ENCODE results near the gene LINC00237.

Gene LINC00237

DNA sequence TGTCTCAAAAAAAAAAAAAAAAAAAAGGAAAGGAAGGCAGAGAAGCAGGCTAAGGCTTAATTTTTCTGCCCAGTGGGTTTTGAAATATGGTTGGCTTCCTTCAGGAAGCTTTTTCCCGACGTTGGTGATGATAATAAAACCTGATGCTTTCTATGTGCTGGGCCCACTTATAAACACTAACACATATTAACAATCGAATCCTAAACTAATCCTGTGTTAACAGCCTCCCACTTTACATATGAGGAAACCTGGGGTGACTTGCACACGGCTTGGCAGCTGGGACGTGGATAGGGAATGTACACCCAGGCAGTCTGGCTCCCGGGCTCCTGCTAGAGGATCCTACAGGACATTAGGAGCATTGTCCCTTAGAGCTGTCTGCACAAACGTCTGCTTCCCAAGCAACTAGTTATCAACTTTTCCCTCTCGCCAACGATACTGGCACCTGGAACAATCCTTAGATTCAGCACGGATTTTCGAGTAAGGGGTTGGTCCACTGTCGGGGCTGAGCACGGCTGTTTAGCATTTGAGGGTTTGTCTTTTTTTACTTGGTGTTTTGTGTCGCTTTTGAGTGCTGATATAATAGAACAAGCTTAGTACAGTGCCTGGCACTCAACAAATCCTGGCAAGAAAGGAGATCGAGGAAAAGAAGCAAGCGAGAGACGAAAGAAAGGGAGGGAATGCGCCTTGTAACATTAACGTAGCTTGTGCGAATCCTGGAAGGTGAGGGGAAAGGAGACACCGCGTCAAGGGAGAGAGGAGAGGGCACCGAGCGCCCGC is 19.1 kb upstream of the LINC00237 start:
- no peak for DNase-seq (ENCODE audit: low read depth)

DNA sequence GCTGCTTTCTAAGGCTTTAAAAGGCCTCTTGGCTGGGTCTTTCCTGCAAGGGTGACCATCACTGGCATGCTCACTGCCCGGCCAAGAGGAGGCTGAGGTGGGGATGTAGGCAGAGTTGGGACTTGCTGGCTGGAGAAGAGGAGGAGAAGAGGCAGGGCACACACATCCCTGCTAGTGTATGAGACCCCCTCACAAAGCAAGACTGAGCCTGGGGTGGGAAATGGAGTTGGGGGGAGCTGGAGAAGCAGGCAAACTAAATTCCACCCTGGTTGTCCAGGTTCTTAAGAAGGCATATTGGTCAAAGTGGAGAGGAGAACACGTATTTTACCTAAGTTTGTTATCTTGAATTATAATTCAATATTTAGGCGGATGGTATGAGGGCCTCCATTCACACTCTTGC is 18.0 kb upstream of the LINC00237 start:
- no peak for DNase-seq (ENCODE audit: low read depth)

DNA sequence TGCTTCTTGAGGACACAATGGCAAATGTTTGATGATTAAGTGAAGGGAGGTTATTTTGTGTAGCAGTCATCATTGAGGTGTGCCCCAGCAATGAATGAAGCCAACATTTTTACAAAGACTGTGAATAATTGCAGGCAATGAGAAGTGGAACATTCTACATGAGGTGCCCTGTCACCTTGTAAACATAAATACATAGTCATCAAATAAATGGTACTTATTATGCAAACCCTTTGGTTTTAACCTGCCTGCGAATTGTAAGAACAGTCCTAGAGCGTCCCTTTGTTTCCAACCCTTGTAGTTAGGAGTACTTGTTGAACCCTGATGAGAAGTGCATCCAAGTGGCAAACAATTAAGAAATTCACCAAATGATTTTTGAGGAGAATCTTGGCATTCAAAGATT is 12.6 kb upstream of the LINC00237 start:
- no peak for DNase-seq (ENCODE audit: low read depth)

- no peak for DNase-seq (ENCODE audit: low read depth)
Measured at GRCh38 chr20:21118138-21118537, 12.0 kb upstream of the LINC00237 start.

DNA sequence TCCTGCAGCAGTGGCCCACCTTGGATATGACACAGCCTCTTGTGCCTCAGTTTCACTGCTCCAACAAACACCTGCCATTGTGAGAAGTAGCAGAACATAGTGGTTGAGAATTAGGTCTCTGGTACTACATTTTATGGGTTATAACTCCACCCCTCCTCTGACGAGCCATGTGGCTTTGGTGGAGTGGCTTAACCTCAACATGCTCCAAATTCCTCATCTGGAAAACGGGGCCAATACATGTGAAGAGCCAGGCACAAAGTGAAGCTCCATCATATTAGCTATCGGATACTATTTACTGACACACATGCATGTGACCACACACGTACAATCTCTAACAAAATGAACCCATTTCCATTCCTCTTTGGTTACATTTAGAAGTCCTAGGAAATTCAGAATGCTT is 11.4 kb upstream of the LINC00237 start:
- DNase-seq (ENCODE audit: low read depth) = no peak

DNA sequence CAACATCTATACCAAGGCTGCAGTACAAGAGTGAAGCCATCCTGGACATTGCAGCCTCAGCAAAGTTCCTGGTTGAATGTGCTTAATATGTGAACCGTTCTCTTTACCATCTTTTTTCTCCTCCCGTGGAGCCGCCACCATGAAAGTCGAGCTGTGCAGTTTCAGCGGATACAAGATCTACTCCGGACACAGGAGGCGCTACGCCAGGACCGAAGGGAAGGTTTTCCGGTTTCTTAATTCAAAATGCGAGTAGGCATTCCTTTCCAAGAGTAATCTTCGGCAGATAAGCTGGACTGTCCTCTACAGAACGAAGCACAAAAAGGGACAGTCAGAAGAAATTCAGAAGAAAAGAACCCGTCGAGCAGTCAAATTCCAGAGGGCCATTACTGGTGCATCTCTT is 8.4 kb upstream of the LINC00237 start:
- no peak for DNase-seq (ENCODE audit: low read depth)

DNA sequence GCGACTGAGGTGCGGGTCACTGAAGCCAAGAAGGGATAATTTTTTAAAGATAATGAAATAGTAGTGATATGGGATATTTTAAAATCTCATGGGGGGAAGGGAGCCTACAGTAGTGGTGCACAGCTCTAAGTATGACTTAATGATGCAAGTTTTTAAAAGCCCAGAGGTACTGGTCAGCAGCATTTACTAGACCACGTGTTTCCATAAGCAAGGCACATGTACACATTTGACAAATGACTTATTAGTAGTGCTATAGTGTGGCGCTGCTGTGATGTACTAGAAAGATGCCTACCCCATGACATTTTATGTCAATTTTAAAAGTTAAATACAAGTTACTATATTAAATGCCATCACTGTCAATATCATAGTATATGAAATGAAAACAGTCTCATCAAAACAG is 7.5 kb upstream of the LINC00237 start:
- DNase-seq (ENCODE audit: low read depth) = no peak

GRCh38 chr20:21111416-21111815 is 5.3 kb upstream of the LINC00237 start:
- no peak for DNase-seq (ENCODE audit: low read depth)

DNA sequence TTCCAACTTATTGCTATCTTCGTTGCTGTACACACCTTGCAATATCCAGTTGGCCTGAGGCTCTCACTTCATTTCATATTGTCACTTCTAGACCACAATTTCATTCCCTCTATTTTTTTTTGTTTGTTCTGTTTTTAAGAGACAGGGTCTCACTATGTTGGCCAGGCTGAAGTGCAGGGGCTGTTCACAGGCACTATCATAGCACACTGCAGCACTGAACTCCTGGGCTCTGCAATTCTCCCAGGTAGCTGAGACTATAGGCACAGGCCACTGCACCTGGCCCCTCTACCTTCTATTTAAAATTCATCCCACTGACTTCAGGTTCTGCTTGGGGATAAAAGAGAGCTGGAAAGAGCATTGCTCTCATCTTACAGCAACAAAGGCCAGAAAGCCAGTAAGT is 4.7 kb upstream of the LINC00237 start:
- DNase-seq (ENCODE audit: low read depth) = no peak

DNA sequence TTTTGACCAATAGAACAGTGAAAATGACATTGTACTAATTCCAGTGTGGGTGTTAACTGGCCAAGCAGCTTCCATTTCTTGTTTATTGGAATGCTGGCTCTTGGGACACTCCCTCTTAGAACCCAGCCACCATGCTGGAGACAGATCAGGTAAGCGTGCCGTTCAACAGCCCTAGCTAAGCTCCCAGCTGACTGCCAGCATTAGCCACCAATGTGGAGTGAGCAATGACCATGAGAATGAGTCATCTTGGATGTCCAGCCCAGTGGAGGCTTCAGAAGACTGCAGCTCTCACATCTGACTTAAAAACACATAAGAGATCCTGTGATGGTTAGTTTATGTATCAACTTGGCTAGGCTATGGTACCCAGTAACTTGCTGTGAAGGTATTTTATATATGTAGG is 3.0 kb upstream of the LINC00237 start:
- DNase-seq (ENCODE audit: low read depth) = no peak

- DNase-seq (ENCODE audit: low read depth) = no peak
Measured at GRCh38 chr20:21105429-21106170, 558 bp downstream of the LINC00237 start.

- DNase-seq (ENCODE audit: low read depth) = no peak
Measured at GRCh38 chr20:21104921-21105320, 1.2 kb downstream of the LINC00237 start.

GRCh38 chr20:21104466-21104761 is 1.7 kb downstream of the LINC00237 start:
- no peak for DNase-seq (ENCODE audit: low read depth)

DNA sequence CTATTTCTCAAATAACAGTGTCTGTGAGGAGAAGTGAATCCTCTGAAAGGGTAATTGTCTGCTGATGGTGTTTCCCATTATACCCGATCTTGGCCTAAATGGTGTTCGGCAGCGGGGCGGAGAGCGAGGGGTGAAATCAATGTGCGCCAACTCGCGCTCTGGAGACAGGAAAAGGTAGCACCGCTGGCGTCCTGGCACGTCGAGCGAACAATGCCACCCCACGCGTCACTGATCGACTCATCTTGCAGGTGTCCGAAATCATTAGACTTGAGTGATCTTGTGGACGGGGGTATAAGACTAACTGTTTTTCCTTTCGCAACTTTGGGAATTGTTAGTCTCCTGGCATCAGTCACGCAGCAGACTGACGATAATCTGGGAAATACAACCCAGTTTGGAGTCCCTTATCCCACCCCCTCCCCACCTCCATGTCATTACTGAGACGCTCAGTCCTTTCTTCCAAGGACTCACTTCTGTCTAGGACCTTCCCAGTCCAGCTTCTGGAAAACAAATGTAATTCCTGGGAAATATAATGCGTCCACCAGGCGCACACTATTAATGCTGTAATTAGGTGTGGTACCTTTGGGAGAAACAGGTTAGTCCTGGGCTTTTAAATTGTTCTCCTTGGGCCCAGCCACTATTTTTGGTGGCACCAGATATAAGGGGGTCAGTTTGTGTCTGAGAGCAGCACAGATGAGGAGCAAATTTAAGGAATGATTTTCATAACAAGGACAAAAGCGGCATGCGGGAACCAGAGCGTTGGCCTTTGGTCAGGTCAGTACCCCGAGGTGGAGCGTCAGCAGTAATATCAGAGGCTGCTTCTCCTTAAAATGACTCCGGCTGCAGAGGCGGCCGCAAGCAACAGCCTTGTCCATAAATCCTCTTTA is 2.3 kb downstream of the LINC00237 start:
- no peak for DNase-seq (ENCODE audit: low read depth)

GRCh38 chr20:21102603-21103311 is 3.4 kb downstream of the LINC00237 start:
- no peak for DNase-seq (ENCODE audit: low read depth)

DNA sequence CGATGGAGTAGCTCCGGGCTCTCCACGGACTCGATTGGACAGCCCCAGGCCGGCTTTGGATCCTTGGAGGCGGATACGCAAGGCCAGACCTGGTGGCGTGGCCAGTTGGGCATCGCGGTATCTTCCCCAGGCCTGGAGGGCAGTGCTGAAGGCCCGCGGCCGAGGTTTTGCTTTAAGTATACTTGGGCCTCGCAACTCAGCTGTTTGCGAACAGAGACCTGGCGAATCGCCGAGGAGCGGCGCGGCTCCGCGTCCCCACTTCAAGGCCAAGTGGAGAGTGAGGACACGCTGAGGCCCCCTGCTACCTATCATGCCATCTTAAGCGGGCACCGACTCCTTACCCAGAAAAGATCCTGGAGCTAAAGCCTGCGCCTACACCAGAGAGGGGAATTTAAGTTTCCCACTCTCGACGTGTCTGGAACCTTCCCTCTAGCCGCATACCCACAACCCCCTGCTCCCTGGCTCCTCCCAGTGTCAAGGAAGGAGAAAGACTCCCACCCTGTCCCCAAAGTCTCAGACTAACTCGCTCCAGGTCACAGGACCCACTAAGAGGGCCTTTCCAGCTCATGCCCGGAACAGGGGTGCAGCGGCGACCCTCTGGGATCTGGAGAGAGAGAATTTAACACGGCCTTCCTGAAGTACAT is 4.1 kb downstream of the LINC00237 start:
- DNase-seq (ENCODE audit: low read depth) = no peak

GRCh38 chr20:21101453-21101931 is 4.7 kb downstream of the LINC00237 start:
- DNase-seq (ENCODE audit: low read depth) = no peak

- no peak for DNase-seq (ENCODE audit: low read depth)
Measured at GRCh38 chr20:21100578-21101452, 5.3 kb downstream of the LINC00237 start.

DNA sequence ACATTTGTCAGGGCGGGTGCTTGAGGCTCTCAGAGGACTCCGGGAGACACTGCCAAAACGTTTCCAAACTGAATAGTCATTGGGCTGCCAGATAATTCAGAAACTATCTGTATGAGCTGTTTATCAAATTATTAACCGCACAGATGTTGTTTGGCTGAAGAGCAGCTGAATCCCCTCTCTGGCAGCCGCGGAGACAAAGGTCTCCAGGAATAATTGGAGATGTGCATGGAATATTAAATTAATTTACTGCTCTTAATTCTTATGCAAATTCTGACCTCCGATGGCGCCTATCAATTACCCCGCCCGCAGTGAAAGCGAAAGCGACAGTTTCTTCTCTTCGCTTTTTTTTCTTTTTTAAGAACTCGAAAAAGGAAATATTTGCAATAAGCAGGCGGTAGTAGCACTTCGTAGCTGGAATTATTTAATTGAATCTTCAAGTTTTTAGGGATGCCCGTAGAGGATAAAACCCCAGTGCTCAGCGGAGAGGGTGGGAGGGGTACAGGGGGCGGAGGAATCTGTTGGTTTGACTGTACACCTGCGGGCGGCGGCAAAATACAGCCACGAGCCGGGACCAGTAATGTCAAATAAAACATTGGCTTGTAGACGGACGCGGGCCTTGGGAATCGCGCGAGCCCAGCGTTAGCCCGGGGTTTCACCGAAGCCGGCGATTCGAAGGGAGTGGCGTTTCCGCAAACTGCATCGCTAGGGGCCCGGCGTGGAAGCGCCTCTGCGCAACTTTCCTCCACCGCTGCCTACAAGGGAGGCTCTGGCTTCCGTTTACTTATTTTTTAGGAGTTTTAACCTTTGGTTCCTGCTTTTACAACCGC is 6.2 kb downstream of the LINC00237 start:
- peak; percentile 35 for DNase-seq (ENCODE audit: low read depth)
